ENCODE results near the gene CLDN24.

Gene CLDN24

DNA sequence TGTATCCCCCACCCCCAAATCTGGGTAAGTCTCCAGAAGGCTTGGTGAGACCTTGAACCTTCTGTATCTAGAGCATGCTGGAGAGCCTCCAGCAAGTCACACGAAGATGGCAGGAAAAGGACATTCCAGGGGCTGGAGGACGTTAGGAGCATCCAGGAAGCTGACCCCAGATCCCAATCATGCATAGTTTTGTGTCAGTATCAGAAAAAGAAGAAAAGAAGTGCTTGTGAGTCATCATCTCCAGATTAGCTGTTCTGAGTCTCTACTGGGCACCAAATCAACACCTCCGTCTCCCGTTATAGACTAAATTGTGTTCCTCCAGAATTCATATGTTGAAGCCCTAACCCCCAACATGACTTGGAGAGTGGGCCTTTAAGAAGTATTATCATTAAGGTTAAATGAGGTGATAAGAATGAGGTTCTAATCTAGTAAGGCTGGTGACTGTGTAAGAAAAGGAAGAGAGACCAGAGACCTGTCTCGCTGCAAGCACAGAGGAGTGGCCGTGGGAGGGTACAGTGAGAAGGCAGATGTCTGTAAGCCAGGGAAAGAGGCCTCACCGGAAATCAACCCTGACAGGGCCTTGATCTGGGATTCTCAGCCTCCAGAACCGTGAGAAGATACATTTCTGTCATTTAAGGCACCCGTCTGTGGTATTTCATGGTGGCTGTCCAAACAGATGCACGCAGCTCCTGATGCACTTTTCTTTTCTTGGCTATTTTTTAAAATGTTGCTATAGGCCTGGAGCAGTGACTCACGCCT, 38.1 kb upstream of the CLDN24 start:
- H3K27ac ChIP-seq = no peak overlapping the region

GRCh38 chr4:183358215-183358755, 36.1 kb upstream of the CLDN24 start:
- no peak for TF ChIP-seq CTCF (conservative IDR thresholded peaks at IDR 0.05)
- H3K27ac ChIP-seq = no peak overlapping the region

More for the DNA sequence above, 38.1 kb upstream of the CLDN24 start:
- no peak for TF ChIP-seq CTCF (conservative IDR thresholded peaks at IDR 0.05)

- TF ChIP-seq CTCF (conservative IDR thresholded peaks at IDR 0.05) = no peak
- no peak overlapping the region for H3K27ac ChIP-seq
Observed at GRCh38 chr4:183356931-183357675, 34.9 kb upstream of the CLDN24 start.

DNA sequence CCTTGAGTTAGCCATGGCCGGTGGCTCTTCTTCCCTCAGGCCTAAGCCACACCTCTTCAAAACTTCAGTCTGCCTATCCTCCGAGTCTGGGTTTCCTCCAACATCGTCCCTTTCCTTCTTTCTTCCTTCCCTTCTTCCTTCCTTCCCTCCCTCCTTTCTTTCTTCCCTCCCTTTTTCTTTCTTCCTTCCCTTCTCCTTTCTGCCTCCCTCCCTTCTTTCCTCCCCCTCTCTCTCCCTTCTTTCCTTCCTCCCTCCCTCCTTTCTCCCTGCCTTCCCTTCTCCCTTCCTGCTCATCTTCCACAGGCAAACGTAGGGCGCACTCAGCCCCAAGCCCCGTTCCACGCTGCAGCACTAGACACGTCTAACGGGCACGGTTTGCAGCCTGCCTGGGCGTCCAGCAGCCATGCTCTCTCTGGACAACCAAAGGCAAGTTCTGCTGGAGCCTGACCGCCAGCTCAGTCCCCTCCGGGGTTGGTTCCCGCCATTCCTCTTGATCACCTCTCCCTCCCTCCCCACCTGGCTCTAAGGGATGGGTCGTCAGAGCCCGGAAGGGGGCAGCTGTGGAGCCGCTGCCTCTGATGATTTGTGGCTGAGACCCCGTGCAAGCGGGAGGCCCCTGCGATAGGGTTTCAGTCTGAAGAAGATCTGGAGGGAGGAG, 34.1 kb upstream of the CLDN24 start:
- no peak for TF ChIP-seq CTCF (conservative IDR thresholded peaks at IDR 0.05)
- H3K27ac ChIP-seq = no peak overlapping the region

- TF ChIP-seq CTCF (conservative IDR thresholded peaks at IDR 0.05) = no peak
- H3K27ac ChIP-seq = no peak overlapping the region
Observed at GRCh38 chr4:183355405-183355804, 33.2 kb upstream of the CLDN24 start.

DNA sequence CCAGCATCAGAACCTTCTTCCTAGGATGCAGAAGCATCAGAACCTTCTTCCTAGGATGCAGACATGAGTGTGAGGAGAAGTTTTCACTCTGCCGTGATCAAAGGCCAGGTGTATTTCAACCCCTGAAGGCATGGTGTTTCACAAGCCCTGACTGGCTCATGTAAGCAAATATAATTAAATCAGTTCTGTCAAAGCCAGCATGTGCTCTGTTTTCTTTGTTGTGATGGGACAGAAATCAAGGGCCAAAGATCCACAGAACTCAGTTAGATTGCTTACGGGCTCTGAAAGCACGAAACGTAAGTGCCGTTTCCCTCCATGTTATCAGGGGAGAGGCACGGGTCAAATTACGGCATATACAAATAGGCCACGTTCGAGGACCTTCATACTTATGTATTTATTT, 32.0 kb upstream of the CLDN24 start:
- no peak overlapping the region for H3K27ac ChIP-seq
- TF ChIP-seq CTCF (conservative IDR thresholded peaks at IDR 0.05) = no peak

DNA sequence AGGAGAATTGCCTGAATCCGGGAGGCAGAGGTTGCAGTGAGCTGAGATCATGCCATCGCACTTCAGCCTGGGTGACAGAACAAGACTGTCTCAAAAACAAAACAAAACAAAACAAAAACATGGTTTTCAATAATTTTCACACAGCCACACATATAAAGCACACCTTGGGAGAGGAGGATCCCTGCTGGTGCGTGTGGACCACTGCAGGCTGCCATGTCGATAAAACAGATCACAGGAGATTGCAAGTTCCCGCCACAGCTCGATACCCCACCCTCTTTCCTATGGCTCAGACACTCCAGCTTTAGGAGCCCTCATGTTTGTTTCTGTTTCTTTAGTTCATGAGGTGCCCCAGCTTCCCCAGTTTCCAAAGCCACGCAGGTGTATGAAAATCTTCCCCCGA, 31.3 kb upstream of the CLDN24 start:
- TF ChIP-seq CTCF (conservative IDR thresholded peaks at IDR 0.05) = no peak

More for the DNA sequence above, 31.3 kb upstream of the CLDN24 start:
- no peak overlapping the region for H3K27ac ChIP-seq

Measured in VCaP (cell line).